ENCODE data around the gene MAPK1. TPM values are rescaled to one million over a fixed set of nuclear protein-coding genes. Genes with fewer than 3 reads are reported as not detected.

MAPK1 gene
- total RNA-seq, 1 experiment from 2014 or later = 87.4 TPM

- no peak for TF ChIP-seq IRF1 (CRISPR knock-in tag; IDR thresholded peaks at IDR 0.05)
- no peak for TF ChIP-seq ETV6 (CRISPR knock-in tag; IDR thresholded peaks at IDR 0.05)
Observed at GRCh38 chr22:21707677-21708076, 159.8 kb downstream of the MAPK1 start (continued).

Other genes with a start within 250 kb of the MAPK1 start
- 39.1 to 42.1 TPM (median 39.8 TPM) in 3 replicates for gene YDJC, start 237.6 kb downstream of the MAPK1 start, total RNA-seq (2021)
- gene CCDC116, start 234.9 kb downstream of the MAPK1 start, total RNA-seq (2021) = 0.14 to 0.57 TPM (median 0.27 TPM) in 3 replicates
- gene SDF2L1, start 225.3 kb downstream of the MAPK1 start, total RNA-seq (2021) = 52.2 to 73.6 TPM (median 57.0 TPM) in 3 replicates
- gene PPIL2, start 201.6 kb downstream of the MAPK1 start, total RNA-seq (2021) = 35.6 to 47.5 TPM (median 37.4 TPM) in 3 replicates
- gene YPEL1, start 131.9 kb downstream of the MAPK1 start, total RNA-seq (2021) = 7.7 to 17.7 TPM (median 15.5 TPM) in 3 replicates
- 23.9 to 30.6 TPM (median 28.6 TPM) in 3 replicates for gene PPM1F, start 85.2 kb upstream of the MAPK1 start, total RNA-seq (2021)
- gene TOP3B, start 115.1 kb upstream of the MAPK1 start, total RNA-seq (2021) = 52.5 to 68.6 TPM (median 52.7 TPM) in 3 replicates